ENCODE results near the gene UMODL1. TPM values are rescaled to one million over a fixed set of nuclear protein-coding genes. Genes with fewer than 3 reads are reported as not detected.

UMODL1 gene
- total RNA-seq, 1 experiment from 2014 or later = not detected

DNA sequence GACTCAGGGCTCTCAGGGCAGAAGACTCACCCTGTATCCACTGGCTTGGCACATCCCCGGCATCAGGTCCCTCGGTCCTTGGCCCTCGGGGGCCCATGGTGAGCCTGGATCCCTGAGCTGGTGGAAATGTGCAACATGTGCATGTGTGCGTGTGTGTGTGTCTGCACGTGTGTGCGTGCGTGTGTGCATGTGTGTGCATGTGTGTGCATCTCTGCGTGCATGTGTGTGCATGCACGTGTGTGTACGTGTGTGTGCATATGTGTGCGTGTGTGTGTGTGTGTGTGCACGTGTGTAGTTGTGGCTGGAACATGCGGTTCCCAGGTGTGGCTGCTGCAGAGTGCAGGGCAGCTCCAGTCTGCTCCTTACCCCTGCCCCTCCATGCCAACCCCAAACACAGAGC is 51.3 kb downstream of the UMODL1 start:
- H3K9me2 ChIP-seq (ENCODE audit: insufficient read depth) = no peaks in the 10 kb centered on the region
- peaks cover 32% of the 10 kb centered on the region for H3K4me1 ChIP-seq (replicated peaks; ENCODE audit: insufficient read depth)
- TF ChIP-seq, protein P1, sequence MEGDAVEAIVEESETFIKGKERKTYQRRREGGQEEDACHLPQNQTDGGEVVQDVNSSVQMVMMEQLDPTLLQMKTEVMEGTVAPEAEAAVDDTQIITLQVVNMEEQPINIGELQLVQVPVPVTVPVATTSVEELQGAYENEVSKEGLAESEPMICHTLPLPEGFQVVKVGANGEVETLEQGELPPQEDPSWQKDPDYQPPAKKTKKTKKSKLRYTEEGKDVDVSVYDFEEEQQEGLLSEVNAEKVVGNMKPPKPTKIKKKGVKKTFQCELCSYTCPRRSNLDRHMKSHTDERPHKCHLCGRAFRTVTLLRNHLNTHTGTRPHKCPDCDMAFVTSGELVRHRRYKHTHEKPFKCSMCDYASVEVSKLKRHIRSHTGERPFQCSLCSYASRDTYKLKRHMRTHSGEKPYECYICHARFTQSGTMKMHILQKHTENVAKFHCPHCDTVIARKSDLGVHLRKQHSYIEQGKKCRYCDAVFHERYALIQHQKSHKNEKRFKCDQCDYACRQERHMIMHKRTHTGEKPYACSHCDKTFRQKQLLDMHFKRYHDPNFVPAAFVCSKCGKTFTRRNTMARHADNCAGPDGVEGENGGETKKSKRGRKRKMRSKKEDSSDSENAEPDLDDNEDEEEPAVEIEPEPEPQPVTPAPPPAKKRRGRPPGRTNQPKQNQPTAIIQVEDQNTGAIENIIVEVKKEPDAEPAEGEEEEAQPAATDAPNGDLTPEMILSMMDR (conservative IDR thresholded peaks at IDR 0.05) = no peak
- TF ChIP-seq EZH2 (IDR thresholded peaks at IDR 0.05; ENCODE audit: low read depth) = no peak
- H3K79me2 ChIP-seq (ENCODE audit: low read depth) = no peaks in the 10 kb centered on the region
- no peak overlapping the region for H3K27ac ChIP-seq
- no peak overlapping the region for H2AFZ ChIP-seq
- CTCF ChIA-PET = no interaction called here
- no TSS peak for BruUV-seq (replicated peaks)
- POLR2A ChIA-PET (ENCODE audit: unreplicated experiment) = no interaction called here
- peaks cover 21% of the 10 kb centered on the region for H3F3A ChIP-seq (ENCODE audit: insufficient read depth, low read depth)
- no peaks in the 10 kb centered on the region for H3K27me3 ChIP-seq (ENCODE audit: insufficient read depth, low read depth)
- no peak overlapping the region for H3K4me2 ChIP-seq
- H3K4me3 ChIP-seq = no peak overlapping the region
- no peaks in the 10 kb centered on the region for H4K20me1 ChIP-seq (ENCODE audit: insufficient read depth)
- DNase-seq = no peak
- intact Hi-C loops (cut with micrococcal nuclease; ENCODE audit: unreplicated experiment) = no loop called here
- H3K36me3 ChIP-seq (ENCODE audit: low read depth) = no peaks in the 10 kb centered on the region
- H3K9me3 ChIP-seq (ENCODE audit: insufficient read depth, low read depth) = no peaks in the 10 kb centered on the region

GRCh38 chr21:42122808-42123207 is 51.7 kb downstream of the UMODL1 start:
- BruUV-seq (replicated peaks) = no TSS peak
- CTCF ChIA-PET = no interaction called here

GRCh38 chr21:42123219-42123908 is 52.2 kb downstream of the UMODL1 start:
- TF ChIP-seq EZH2 (IDR thresholded peaks at IDR 0.05; ENCODE audit: low read depth) = no peak
- TF ChIP-seq, protein P1 (conservative IDR thresholded peaks at IDR 0.05) = no peak
- H3K4me3 ChIP-seq = no peak overlapping the region
- intact Hi-C loops (cut with micrococcal nuclease; ENCODE audit: unreplicated experiment) = no loop called here
- DNase-seq = no peak
- no peaks in the 10 kb centered on the region for H3K9me2 ChIP-seq (ENCODE audit: insufficient read depth)
- H3K27me3 ChIP-seq (ENCODE audit: insufficient read depth, low read depth) = no peaks in the 10 kb centered on the region
- BruUV-seq (replicated peaks) = no TSS peak
- POLR2A ChIA-PET (ENCODE audit: unreplicated experiment) = no interaction called here
- peaks cover 29% of the 10 kb centered on the region for H3K4me1 ChIP-seq (replicated peaks; ENCODE audit: insufficient read depth)
- H4K20me1 ChIP-seq (ENCODE audit: insufficient read depth) = no peaks in the 10 kb centered on the region
- CTCF ChIA-PET = no interaction called here
- H3K4me2 ChIP-seq = no peak overlapping the region
- no peaks in the 10 kb centered on the region for H3K36me3 ChIP-seq (ENCODE audit: low read depth)
- H2AFZ ChIP-seq = no peak overlapping the region
- H3F3A ChIP-seq (ENCODE audit: insufficient read depth, low read depth) = peaks cover 21% of the 10 kb centered on the region
- no peaks in the 10 kb centered on the region for H3K79me2 ChIP-seq (ENCODE audit: low read depth)
- H3K9me3 ChIP-seq (ENCODE audit: insufficient read depth, low read depth) = no peaks in the 10 kb centered on the region
- no peak overlapping the region for H3K27ac ChIP-seq

More at GRCh38 chr21:42122808-42123207, 51.7 kb downstream of the UMODL1 start:
- no peaks in the 10 kb centered on the region for H3K27me3 ChIP-seq (ENCODE audit: insufficient read depth, low read depth)
- H3K36me3 ChIP-seq (ENCODE audit: low read depth) = no peaks in the 10 kb centered on the region
- H3K4me2 ChIP-seq = no peak overlapping the region
- peaks cover 29% of the 10 kb centered on the region for H3K4me1 ChIP-seq (replicated peaks; ENCODE audit: insufficient read depth)
- TF ChIP-seq EZH2 (IDR thresholded peaks at IDR 0.05; ENCODE audit: low read depth) = no peak
- TF ChIP-seq, protein P1 (conservative IDR thresholded peaks at IDR 0.05) = no peak
- POLR2A ChIA-PET (ENCODE audit: unreplicated experiment) = no interaction called here
- H3K4me3 ChIP-seq = no peak overlapping the region
- H4K20me1 ChIP-seq (ENCODE audit: insufficient read depth) = no peaks in the 10 kb centered on the region
- H3K79me2 ChIP-seq (ENCODE audit: low read depth) = no peaks in the 10 kb centered on the region
- DNase-seq = no peak
- intact Hi-C loops (cut with micrococcal nuclease; ENCODE audit: unreplicated experiment) = no loop called here
- no peaks in the 10 kb centered on the region for H3K9me2 ChIP-seq (ENCODE audit: insufficient read depth)
- H3K27ac ChIP-seq = no peak overlapping the region
- H3K9me3 ChIP-seq (ENCODE audit: insufficient read depth, low read depth) = no peaks in the 10 kb centered on the region
- H3F3A ChIP-seq (ENCODE audit: insufficient read depth, low read depth) = peaks cover 21% of the 10 kb centered on the region
- H2AFZ ChIP-seq = no peak overlapping the region
